Ureter (tissue), 1 donor: ENCODE data around the gene HACD3. TPM values are rescaled to one million over a fixed set of nuclear protein-coding genes. Genes with fewer than 3 reads are reported as not detected.
A peak's percentile ranks its signal among the peaks of the same experiment; 100 is the strongest.

Source experiments
- DNase-seq: peaks from one replicate; pipeline ENCODE4 v3.0.0-alpha.2; 2020; ENCODE audit warnings: low spot score
- total RNA-seq: library from RNA; stranded (reverse); gene quantifications from one replicate; pipeline ENCODE4 v1.2.4, GENCODE V29; 2023
- donor health status: DM: yes; HTN: yes; CAD: no.

The HACD3 gene, protein sequence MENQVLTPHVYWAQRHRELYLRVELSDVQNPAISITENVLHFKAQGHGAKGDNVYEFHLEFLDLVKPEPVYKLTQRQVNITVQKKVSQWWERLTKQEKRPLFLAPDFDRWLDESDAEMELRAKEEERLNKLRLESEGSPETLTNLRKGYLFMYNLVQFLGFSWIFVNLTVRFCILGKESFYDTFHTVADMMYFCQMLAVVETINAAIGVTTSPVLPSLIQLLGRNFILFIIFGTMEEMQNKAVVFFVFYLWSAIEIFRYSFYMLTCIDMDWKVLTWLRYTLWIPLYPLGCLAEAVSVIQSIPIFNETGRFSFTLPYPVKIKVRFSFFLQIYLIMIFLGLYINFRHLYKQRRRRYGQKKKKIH
- 107 TPM for total RNA-seq

DNA sequence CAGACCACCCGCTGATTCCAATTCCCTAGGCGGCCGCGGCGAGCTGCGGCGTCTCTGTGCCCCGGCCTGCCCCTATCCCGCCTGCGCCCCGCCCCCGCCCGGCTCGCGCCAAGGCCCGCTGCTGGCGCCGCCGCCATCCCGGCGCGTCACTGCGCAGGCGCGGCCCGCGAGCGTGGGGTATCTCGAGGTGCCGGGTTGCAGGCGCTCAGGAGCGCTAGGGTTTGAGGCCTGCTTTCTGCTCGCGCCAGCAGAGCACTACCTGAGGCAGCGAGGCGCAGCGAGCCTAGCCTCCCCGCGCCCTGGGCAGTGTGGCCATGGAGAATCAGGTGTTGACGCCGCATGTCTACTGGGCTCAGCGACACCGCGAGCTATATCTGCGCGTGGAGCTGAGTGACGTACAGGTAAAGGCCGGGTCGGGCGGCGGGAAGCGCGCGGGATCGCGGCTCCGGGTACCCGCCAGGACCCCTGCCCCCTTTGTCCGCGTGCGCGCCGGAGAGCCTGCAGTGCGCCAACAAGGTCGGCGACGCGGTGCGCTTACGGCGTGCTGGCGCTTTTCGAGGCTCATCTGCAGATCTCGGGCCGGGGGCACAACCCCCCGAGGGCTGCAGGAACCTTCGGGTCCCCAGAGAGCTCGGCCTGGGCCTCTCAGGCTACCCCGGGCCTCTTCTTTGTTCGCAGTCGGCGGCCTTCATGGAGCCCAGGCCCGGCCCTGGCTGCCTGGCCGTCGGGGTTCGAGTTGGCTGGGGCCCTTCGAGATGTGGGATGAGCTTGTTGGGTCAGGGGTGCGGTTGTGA is at the start of gene HACD3:
Gene HACD3 (plus strand): TSS at position 146 of the 794 bp plus-strand sequence. CDS start 169 bp downstream, at position 315.
- peak; percentile 81 for DNase-seq

GRCh38 chr15:65484876-65485275 is 45.4 kb upstream of the HACD3 start:
- no peak for DNase-seq

DNA sequence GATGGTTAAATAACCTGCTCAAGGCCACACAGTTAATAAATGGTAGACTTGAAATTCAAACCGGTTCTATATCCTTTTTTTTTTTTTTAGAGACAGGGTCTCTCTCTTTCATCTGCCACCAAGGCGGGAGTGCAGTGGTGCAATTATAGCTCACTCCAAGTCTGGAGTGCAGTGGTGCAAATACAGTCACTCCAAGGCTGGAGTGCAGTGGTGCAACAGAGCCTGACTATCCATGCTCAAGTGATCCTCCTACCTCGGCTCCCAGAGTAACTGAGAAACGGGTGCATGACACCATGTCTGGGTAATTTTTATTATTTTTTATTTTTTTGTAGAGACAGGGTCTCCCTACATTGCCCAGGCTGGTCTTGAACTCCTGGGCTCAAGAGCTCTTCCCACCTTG is 36.2 kb upstream of the HACD3 start:
- no peak for DNase-seq

- DNase-seq = no peak
Observed at GRCh38 chr15:65509321-65509720, 20.9 kb upstream of the HACD3 start.

- no peak for DNase-seq
Observed at GRCh38 chr15:65512189-65512588, 18.1 kb upstream of the HACD3 start.

DNA sequence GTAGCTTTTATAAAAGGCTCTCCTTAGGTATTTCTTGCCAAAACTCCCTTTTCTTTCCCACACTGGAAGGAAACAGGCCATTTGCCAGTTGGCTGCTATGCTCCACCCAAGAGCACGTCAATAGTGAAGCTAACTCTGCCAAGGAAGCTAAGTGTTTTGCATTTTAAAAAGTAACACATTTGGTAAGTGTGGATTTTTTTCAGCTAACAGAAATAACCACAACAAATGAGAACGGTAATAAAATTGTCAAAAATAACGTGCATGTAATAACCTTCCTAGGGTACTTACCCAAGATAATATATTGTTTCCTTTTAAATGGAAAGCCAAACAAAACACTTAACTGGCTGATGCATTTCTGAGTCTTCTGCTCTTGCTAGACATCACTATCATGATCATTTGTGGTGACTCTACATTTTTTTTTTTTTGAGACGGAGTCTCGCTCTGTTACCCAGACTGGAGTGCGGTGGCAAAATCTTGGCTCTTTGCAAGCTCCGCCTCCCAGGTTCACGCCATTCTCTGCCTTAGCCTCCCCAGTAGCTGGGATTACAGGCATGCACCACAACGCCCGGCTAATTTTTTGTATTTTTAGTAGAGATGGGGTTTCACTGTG is 17.4 kb upstream of the HACD3 start:
- peak; percentile 59 for DNase-seq

- peak; percentile 94 for DNase-seq
Observed at GRCh38 chr15:65516997-65517865, 13.0 kb upstream of the HACD3 start, which contains the start of gene DPP8. DPP8 (minus strand) TSS chr15:65517689; CDS start chr15:65512553, 5,136 bp downstream.

DNA sequence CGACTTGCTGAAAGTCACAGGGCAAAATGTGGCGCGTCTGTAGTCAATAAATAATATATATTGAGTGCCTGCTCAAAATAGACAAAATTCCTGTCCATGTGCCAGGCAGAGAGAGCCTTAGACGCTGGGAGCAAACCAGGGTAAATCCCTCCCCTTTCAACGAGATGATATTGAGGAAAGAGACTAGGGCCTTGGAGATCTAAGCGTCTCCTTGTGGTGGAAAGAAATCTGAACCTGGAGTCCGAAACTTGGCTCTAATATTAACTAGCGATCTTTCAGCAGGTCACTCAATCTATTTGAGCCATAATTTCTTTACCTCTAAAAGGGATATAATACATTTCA is 12.4 kb upstream of the HACD3 start:
- DNase-seq = no peak

- DNase-seq = no peak
Observed at GRCh38 chr15:65518633-65519285, 11.5 kb upstream of the HACD3 start.

- no peak for DNase-seq
Observed at GRCh38 chr15:65521350-65521749, 8.9 kb upstream of the HACD3 start.

DNA sequence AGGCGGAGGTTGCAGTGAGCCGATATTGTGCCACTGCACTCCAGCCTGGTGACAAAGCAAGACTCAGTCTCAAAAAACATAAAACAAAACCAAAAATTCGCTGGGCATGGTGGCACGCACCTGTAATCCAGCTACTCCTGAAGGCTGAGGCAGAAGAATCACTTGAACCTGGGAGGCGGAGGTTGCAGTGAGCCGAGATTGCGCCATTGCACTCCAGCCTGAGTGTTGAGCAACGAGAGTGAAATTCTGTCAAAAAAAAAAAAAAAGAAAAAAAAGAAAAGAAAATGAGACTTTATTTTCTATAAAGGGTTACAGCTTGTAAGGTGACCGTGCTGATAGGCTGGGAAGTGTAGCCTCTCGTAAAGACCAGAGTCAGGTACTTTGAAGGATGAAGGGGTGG is 6.0 kb upstream of the HACD3 start:
- DNase-seq = no peak

DNA sequence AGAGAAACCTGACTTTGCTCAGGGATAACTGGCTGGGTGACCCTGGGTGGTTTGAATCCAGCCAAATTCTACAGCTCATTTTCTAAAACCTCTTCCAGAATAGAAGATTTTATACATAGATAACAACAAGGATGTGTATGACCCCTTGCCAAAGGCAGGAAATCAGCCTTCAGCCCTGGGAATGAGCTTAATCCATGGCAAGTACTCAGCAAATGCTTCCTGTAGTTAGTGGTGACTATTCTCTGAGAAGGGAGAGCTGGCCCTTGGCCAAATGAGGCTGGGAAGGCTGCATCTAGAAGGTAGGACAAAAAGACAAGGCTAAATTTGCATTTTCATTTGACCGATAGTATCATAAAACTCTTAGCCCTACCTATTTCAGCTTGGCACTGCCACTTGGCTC is 4.6 kb upstream of the HACD3 start:
- DNase-seq = no peak

- DNase-seq = no peak
Observed at GRCh38 chr15:65528461-65529060, 1.7 kb upstream of the HACD3 start.

DNA sequence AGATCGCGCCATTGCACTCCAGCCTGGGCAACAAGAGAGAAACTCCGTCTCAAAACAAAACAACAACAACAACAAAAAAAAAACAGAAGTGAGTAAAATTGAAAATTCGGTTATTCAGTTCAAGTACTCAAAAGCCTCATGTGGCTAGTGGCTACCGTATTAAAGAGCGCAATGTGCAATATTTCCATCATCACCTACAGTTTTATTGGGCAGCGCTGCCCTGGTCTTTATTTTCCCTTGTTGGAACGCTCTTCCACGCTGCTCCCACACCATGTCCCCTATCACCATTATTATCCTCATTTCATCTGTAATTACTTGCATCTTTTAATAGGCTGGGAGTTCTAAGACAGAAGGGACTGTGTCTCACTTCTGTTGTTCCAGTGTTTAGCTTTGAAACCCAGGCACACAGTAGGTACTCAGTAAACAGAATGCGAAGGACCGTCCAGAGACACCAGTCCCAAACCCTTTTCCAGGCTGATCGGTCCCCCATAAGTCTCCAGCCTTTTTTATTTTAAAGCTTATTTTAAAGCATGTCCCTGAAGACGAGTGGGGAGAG is 423 bp upstream of the HACD3 start:
- DNase-seq = no peak

GRCh38 chr15:65532738-65533051 is 2.4 kb downstream of the HACD3 start:
- DNase-seq = no peak

GRCh38 chr15:65533057-65533756 is 2.9 kb downstream of the HACD3 start:
- DNase-seq = no peak

DNA sequence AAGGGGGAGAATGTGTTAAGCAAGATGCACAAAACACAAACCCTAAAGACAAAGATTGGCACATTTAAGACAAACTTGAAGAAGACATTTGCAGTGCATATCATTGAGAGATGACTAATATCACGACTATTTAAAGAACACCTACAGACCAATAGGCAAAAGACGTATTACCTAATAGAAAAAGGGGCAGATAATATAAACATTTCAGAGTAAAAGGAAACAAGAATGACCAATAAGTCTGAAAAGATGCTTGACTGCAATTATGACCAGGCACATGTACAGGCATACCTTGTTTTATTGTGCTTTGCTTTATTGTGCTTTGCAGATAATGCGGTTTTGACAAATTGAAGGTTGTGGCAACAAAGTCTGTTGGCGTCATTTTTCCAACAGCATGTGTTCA is 4.9 kb downstream of the HACD3 start:
- no peak for DNase-seq

DNA sequence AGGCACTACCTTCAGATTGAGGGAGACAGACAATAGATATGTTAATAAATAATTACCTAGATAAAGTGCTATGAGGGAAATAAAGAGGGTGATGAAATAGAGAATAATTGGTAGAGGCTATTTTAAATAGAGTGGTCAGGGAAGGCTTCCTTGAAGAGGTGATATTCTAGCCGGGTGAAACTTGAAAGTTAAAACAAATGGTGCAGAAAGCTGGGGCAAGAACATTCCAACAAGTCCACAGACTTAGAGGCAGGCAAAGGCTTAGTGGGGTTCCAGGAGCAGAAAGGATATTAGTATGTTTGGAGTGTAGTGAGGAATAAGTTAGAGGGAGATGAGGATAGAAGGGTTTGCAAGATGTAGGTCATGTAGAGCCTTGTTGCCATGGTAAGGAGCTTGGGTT is 10.1 kb downstream of the HACD3 start:
- no peak for DNase-seq

GRCh38 chr15:65541231-65541820 is 11.1 kb downstream of the HACD3 start:
- DNase-seq = no peak

GRCh38 chr15:65547841-65548240 is 17.6 kb downstream of the HACD3 start:
- no peak for DNase-seq
